GM12872 (cell line): ENCODE results near the gene BRCA1.

ENCODE experiments used
- CTCF ChIP-seq: IDR thresholded peaks from 3 replicates; pipeline ENCODE4 v1.5.1; 2011; ENCODE audit warnings: low read depth, mild to moderate bottlenecking, low read length, moderate library complexity; ENCODE audit not compliant: insufficient read depth

BRCA1 gene

GRCh38 chr17:43051969-43052368 lies 73.2 kb downstream of the BRCA1 start:
- TF ChIP-seq CTCF: no peak

- TF ChIP-seq CTCF: no peak
Measured at GRCh38 chr17:43044024-43044423, 81.1 kb downstream of the BRCA1 start.

- no peak for TF ChIP-seq CTCF
Measured at GRCh38 chr17:43043307-43043706, 81.9 kb downstream of the BRCA1 start.

GRCh38 chr17:43042025-43042628 lies 83.0 kb downstream of the BRCA1 start:
- TF ChIP-seq CTCF: no peak

GRCh38 chr17:43040655-43041054 lies 84.5 kb downstream of the BRCA1 start:
- TF ChIP-seq CTCF: no peak

- TF ChIP-seq CTCF: no peak
Measured at GRCh38 chr17:43039646-43040045, 85.5 kb downstream of the BRCA1 start.

- TF ChIP-seq CTCF: no peak
Measured at GRCh38 chr17:43034894-43035293, 90.3 kb downstream of the BRCA1 start.
